WTC11 (cell line): Measurements from ENCODE around the gene FRAT2. TPM values are rescaled to one million over a fixed set of nuclear protein-coding genes. Genes with fewer than 3 reads are reported as not detected.

ENCODE experiments used
- ATAC-seq: fragments of 200-7000 bp; cut with Tn5 transposase; 2 replicates; pipeline ENCODE4 v1.10.0; 2021; ENCODE audit warnings: mild to moderate bottlenecking, moderate library complexity
- CTCF ChIA-PET: fragments of 300-600 bp; sonication (Branson Sonifier 250); formaldehyde crosslinking; loops from one replicate; lab custom pipeline; 2021; ENCODE audit warnings: antibody characterized with exemption; lab: Charles Lee
- POLR2A ChIA-PET: fragments of 350-600 bp; sonication (Branson Sonifier 250); formaldehyde crosslinking; loops from one replicate; lab custom pipeline; 2021; ENCODE audit warnings: antibody characterized with exemption; lab: Charles Lee
- DNase-seq: peaks from one replicate; pipeline ENCODE4 v3.0.0; 2021; ENCODE audit warnings: low spot score
- H3K27ac Mint-ChIP-seq: 2 replicates; pipeline ENCODE4 v1.8.0; 2021; ENCODE audit warnings: mixed read lengths
- H3K27me3 Mint-ChIP-seq: 2 replicates; pipeline ENCODE4 v1.8.0; 2021; ENCODE audit warnings: low read depth, mild to moderate bottlenecking, moderate library complexity, mixed read lengths
- H3K36me3 Mint-ChIP-seq: 2 replicates; pipeline ENCODE4 v1.8.0; 2021; ENCODE audit warnings: mixed read lengths
- H3K4me1 Mint-ChIP-seq: 2 replicates; pipeline ENCODE4 v1.8.0; 2022; ENCODE audit warnings: mixed read lengths
- H3K4me3 Mint-ChIP-seq: 2 replicates; pipeline ENCODE4 v1.8.0; 2021; ENCODE audit warnings: mild to moderate bottlenecking, moderate library complexity, mixed read lengths
- H3K9me3 Mint-ChIP-seq: 2 replicates; pipeline ENCODE4 v1.8.0; 2021; ENCODE audit warnings: mixed read lengths
- CTCF ChIP-seq: fragments of 200-600 bp; IDR thresholded peaks from 2 replicates; pipeline ENCODE4 v1.8.0; 2022; ENCODE audit warnings: antibody characterized with exemption
- EMX1 ChIP-seq: fragments of 250-450 bp; sonication (Bioruptor Pico); IDR thresholded peaks from 2 replicates; pipeline ENCODE4 v1.8.0; 2021; ENCODE audit warnings: mild to moderate bottlenecking
- GABPB1 ChIP-seq: sonication (generic); formaldehyde crosslinking; IDR thresholded peaks from 2 replicates; pipeline ENCODE4 v1.8.1; 2023; ENCODE audit warnings: mild to moderate bottlenecking, missing genetic modification reagents
- GTF2I ChIP-seq: fragments of 250-450 bp; sonication (Bioruptor Pico); conservative IDR thresholded peaks from 2 replicates; pipeline ENCODE4 v1.4.0; 2021; ENCODE audit warnings: mild to moderate bottlenecking
- JUN ChIP-seq: sonication (generic); formaldehyde crosslinking; IDR thresholded peaks from 2 replicates; pipeline ENCODE4 v1.8.0; 2023; ENCODE audit warnings: mild to moderate bottlenecking, missing genetic modification reagents
- KAT7 ChIP-seq: sonication (generic); formaldehyde crosslinking; IDR thresholded peaks from 2 replicates; pipeline ENCODE4 v1.8.1; 2023; ENCODE audit warnings: missing genetic modification reagents, mild to moderate bottlenecking, borderline replicate concordance
- NR3C1 ChIP-seq: sonication (generic); formaldehyde crosslinking; conservative IDR thresholded peaks from 2 replicates; pipeline ENCODE4 v1.8.1; 2023; ENCODE audit warnings: low read depth, mild to moderate bottlenecking, missing genetic modification reagents
- OVOL2 ChIP-seq: fragments of 250-450 bp; sonication (Bioruptor Pico); IDR thresholded peaks from 2 replicates; pipeline ENCODE4 v1.9.0; 2021; ENCODE audit warnings: mild to moderate bottlenecking, borderline replicate concordance
- RORB ChIP-seq: fragments of 250-450 bp; sonication (Bioruptor Pico); IDR thresholded peaks from 2 replicates; pipeline ENCODE4 v1.9.0; 2021; ENCODE audit warnings: mild to moderate bottlenecking
- SP1 ChIP-seq: sonication (generic); formaldehyde crosslinking; conservative IDR thresholded peaks from 2 replicates; pipeline ENCODE4 v1.8.1; 2022; ENCODE audit warnings: missing genetic modification reagents
- TEAD4 ChIP-seq: sonication (generic); formaldehyde crosslinking; IDR thresholded peaks from 2 replicates; pipeline ENCODE4 v1.8.0; 2022; ENCODE audit warnings: mild to moderate bottlenecking, missing genetic modification reagents
- TP53 ChIP-seq: sonication (generic); formaldehyde crosslinking; IDR thresholded peaks from 2 replicates; pipeline ENCODE4 v1.8.1; 2023; ENCODE audit warnings: mild to moderate bottlenecking, missing genetic modification reagents
- ZBTB21 ChIP-seq: sonication (generic); formaldehyde crosslinking; IDR thresholded peaks from 2 replicates; pipeline ENCODE4 v1.8.1; 2023; ENCODE audit warnings: mild to moderate bottlenecking, missing genetic modification reagents, borderline replicate concordance
- ZNF121 ChIP-seq: sonication (generic); formaldehyde crosslinking; IDR thresholded peaks from 2 replicates; pipeline ENCODE4 v1.8.0; 2023; ENCODE audit warnings: missing genetic modification reagents
- ZNF317 ChIP-seq: sonication (generic); formaldehyde crosslinking; IDR thresholded peaks from 2 replicates; pipeline ENCODE4 v1.8.1; 2023; ENCODE audit warnings: low read depth, mild to moderate bottlenecking, moderate library complexity, missing genetic modification reagents, borderline replicate concordance
- total RNA-seq: library from RNA; stranded (reverse); gene quantifications from 3 replicates; pipeline ENCODE4 v1.2.3, GENCODE V29; 2021
- TF ChIP-seq, protein P1 (sequence below): sonication (generic); formaldehyde crosslinking; IDR thresholded peaks from 2 replicates; pipeline ENCODE4 v1.8.1; 2022; ENCODE audit warnings: mild to moderate bottlenecking, moderate library complexity, missing genetic modification reagents
- TF ChIP-seq, protein P2 (sequence below): sonication (generic); formaldehyde crosslinking; conservative IDR thresholded peaks from 2 replicates; pipeline ENCODE4 v1.8.1; 2022; ENCODE audit warnings: mild to moderate bottlenecking, missing genetic modification reagents
- TF ChIP-seq, protein P3 (sequence below): sonication (generic); formaldehyde crosslinking; IDR thresholded peaks from 2 replicates; pipeline ENCODE4 v1.8.1; 2023; ENCODE audit warnings: mild to moderate bottlenecking, moderate library complexity, missing genetic modification reagents
- TF ChIP-seq, protein P4 (sequence below): sonication (generic); formaldehyde crosslinking; IDR thresholded peaks from 2 replicates; pipeline ENCODE4 v1.8.0; 2022; ENCODE audit warnings: missing genetic modification reagents
- TF ChIP-seq, protein P5 (sequence below): sonication (generic); formaldehyde crosslinking; IDR thresholded peaks from 2 replicates; pipeline ENCODE4 v1.8.1; 2022; ENCODE audit warnings: low read depth, mild to moderate bottlenecking, moderate library complexity, missing genetic modification reagents, borderline replicate concordance
- TF ChIP-seq, protein P6 (sequence below): sonication (generic); formaldehyde crosslinking; IDR thresholded peaks from 2 replicates; pipeline ENCODE4 v1.8.0; 2023; ENCODE audit warnings: mild to moderate bottlenecking, missing genetic modification reagents

Gene FRAT2
- total RNA-seq, 1 experiment from 2014 or later = 48.2 TPM

DNA sequence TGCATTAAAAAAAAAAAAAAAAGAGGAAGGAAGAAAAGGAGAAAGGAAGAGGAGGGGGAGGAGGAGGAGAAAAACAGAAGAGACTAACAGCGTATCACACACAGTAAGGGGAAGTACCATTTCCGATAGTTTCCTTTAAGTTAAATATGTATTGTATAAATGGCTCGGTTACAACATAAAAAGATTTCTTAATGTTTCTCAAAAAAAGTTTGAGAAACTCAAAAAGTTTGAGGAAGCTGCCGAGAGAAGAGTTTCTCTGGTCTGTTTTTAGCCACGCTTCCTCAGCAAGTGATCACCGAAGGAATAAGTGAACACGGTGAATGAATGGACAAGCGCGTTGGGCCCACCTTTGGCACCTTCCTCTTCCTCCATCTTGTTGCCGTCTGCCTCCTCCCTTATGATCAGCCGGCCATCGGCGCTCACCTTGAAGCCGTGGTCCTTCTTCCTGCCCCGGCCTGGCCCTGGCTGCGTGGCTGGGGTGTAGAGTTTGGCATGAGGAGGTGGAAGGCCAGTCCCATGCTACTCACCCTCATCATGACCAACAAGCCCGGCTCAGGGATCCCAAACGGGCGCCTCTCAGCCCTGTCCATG is 31.3 kb upstream of the FRAT2 start (continued):
- TF ChIP-seq SP1 (CRISPR knock-in tag) (no peak), GTF2I (CRISPR knock-in tag) (no peak)

GRCh38 chr10:97363071-97363470 is 28.5 kb upstream of the FRAT2 start:
- TF ChIP-seq JUN (CRISPR knock-in tag) = no peak
- TF ChIP-seq, protein P1, sequence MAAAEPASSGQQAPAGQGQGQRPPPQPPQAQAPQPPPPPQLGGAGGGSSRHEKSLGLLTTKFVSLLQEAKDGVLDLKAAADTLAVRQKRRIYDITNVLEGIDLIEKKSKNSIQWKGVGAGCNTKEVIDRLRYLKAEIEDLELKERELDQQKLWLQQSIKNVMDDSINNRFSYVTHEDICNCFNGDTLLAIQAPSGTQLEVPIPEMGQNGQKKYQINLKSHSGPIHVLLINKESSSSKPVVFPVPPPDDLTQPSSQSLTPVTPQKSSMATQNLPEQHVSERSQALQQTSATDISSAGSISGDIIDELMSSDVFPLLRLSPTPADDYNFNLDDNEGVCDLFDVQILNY (CRISPR knock-in tag) = no peak
- TF ChIP-seq NR3C1 (CRISPR knock-in tag) = no peak
- no peak for TF ChIP-seq RORB (CRISPR knock-in tag)
- no peak for TF ChIP-seq ZNF317 (CRISPR knock-in tag)
- TF ChIP-seq, protein P2, sequence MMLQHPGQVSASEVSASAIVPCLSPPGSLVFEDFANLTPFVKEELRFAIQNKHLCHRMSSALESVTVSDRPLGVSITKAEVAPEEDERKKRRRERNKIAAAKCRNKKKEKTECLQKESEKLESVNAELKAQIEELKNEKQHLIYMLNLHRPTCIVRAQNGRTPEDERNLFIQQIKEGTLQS (CRISPR knock-in tag) = no peak
- TF ChIP-seq ZNF121 (CRISPR knock-in tag) = no peak
- TF ChIP-seq TP53 = no peak
- TF ChIP-seq CTCF = no peak
- TF ChIP-seq, protein P3, sequence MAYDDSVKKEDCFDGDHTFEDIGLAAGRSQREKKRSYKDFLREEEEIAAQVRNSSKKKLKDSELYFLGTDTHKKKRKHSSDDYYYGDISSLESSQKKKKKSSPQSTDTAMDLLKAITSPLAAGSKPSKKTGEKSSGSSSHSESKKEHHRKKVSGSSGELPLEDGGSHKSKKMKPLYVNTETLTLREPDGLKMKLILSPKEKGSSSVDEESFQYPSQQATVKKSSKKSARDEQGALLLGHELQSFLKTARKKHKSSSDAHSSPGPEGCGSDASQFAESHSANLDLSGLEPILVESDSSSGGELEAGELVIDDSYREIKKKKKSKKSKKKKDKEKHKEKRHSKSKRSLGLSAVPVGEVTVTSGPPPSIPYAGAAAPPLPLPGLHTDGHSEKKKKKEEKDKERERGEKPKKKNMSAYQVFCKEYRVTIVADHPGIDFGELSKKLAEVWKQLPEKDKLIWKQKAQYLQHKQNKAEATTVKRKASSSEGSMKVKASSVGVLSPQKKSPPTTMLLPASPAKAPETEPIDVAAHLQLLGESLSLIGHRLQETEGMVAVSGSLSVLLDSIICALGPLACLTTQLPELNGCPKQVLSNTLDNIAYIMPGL = no peak
- no peak for TF ChIP-seq GABPB1 (CRISPR knock-in tag)
- TF ChIP-seq, protein P4, sequence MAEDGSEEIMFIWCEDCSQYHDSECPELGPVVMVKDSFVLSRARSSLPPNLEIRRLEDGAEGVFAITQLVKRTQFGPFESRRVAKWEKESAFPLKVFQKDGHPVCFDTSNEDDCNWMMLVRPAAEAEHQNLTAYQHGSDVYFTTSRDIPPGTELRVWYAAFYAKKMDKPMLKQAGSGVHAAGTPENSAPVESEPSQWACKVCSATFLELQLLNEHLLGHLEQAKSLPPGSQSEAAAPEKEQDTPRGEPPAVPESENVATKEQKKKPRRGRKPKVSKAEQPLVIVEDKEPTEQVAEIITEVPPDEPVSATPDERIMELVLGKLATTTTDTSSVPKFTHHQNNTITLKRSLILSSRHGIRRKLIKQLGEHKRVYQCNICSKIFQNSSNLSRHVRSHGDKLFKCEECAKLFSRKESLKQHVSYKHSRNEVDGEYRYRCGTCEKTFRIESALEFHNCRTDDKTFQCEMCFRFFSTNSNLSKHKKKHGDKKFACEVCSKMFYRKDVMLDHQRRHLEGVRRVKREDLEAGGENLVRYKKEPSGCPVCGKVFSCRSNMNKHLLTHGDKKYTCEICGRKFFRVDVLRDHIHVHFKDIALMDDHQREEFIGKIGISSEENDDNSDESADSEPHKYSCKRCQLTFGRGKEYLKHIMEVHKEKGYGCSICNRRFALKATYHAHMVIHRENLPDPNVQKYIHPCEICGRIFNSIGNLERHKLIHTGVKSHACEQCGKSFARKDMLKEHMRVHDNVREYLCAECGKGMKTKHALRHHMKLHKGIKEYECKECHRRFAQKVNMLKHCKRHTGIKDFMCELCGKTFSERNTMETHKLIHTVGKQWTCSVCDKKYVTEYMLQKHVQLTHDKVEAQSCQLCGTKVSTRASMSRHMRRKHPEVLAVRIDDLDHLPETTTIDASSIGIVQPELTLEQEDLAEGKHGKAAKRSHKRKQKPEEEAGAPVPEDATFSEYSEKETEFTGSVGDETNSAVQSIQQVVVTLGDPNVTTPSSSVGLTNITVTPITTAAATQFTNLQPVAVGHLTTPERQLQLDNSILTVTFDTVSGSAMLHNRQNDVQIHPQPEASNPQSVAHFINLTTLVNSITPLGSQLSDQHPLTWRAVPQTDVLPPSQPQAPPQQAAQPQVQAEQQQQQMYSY (CRISPR knock-in tag) = no peak
- TF ChIP-seq EMX1 = no peak
- TF ChIP-seq SP1 (CRISPR knock-in tag) = no peak
- TF ChIP-seq ZBTB21 (CRISPR knock-in tag) = no peak
- TF ChIP-seq, protein P5, sequence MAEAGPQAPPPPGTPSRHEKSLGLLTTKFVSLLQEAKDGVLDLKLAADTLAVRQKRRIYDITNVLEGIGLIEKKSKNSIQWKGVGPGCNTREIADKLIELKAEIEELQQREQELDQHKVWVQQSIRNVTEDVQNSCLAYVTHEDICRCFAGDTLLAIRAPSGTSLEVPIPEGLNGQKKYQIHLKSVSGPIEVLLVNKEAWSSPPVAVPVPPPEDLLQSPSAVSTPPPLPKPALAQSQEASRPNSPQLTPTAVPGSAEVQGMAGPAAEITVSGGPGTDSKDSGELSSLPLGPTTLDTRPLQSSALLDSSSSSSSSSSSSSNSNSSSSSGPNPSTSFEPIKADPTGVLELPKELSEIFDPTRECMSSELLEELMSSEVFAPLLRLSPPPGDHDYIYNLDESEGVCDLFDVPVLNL (CRISPR knock-in tag) = no peak
- TF ChIP-seq TEAD4 (CRISPR knock-in tag) = no peak
- TF ChIP-seq KAT7 (CRISPR knock-in tag) = no peak
- TF ChIP-seq OVOL2 = no peak
- TF ChIP-seq, protein P6, sequence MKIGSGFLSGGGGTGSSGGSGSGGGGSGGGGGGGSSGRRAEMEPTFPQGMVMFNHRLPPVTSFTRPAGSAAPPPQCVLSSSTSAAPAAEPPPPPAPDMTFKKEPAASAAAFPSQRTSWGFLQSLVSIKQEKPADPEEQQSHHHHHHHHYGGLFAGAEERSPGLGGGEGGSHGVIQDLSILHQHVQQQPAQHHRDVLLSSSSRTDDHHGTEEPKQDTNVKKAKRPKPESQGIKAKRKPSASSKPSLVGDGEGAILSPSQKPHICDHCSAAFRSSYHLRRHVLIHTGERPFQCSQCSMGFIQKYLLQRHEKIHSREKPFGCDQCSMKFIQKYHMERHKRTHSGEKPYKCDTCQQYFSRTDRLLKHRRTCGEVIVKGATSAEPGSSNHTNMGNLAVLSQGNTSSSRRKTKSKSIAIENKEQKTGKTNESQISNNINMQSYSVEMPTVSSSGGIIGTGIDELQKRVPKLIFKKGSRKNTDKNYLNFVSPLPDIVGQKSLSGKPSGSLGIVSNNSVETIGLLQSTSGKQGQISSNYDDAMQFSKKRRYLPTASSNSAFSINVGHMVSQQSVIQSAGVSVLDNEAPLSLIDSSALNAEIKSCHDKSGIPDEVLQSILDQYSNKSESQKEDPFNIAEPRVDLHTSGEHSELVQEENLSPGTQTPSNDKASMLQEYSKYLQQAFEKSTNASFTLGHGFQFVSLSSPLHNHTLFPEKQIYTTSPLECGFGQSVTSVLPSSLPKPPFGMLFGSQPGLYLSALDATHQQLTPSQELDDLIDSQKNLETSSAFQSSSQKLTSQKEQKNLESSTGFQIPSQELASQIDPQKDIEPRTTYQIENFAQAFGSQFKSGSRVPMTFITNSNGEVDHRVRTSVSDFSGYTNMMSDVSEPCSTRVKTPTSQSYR (CRISPR knock-in tag) = no peak
- ATAC-seq (no peak), DNase-seq (no peak)
- Mint-ChIP-seq H3K4me1 (peaks cover 2% of the 10 kb centered on the region), H3K36me3 (peaks cover 56% of the 10 kb centered on the region), H3K27me3 (no peaks in the 10 kb centered on the region), H3K4me3 (no peak overlapping the region), H3K27ac (no peak overlapping the region), H3K9me3 (no peaks in the 10 kb centered on the region)
- ChIA-PET POLR2A (no interaction called here), CTCF (interaction anchor here (0.5 to 1.3 kb wide), 2 partner anchors 38 to 180 kb away, joined by 3 read pairs; partner anchors contain the start of gene RRP12)
